Loucy (cell line): Measurements from ENCODE around the gene TTC16.

Experiments
- EZH2phosphoT487 ChIP-seq: fragments of 200-600 bp; IDR thresholded peaks from 2 replicates; pipeline ENCODE4 v1.6.1; 2018; ENCODE audit warnings: antibody characterized with exemption, mild to moderate bottlenecking, moderate library complexity, borderline replicate concordance
- TF ChIP-seq, protein P1 (sequence below): fragments of 200-600 bp; sonication (generic); conservative IDR thresholded peaks from 2 replicates; pipeline ENCODE4 v1.5.1; 2014; ENCODE audit warnings: mild to moderate bottlenecking, antibody characterized with exemption, low read length

DNA sequence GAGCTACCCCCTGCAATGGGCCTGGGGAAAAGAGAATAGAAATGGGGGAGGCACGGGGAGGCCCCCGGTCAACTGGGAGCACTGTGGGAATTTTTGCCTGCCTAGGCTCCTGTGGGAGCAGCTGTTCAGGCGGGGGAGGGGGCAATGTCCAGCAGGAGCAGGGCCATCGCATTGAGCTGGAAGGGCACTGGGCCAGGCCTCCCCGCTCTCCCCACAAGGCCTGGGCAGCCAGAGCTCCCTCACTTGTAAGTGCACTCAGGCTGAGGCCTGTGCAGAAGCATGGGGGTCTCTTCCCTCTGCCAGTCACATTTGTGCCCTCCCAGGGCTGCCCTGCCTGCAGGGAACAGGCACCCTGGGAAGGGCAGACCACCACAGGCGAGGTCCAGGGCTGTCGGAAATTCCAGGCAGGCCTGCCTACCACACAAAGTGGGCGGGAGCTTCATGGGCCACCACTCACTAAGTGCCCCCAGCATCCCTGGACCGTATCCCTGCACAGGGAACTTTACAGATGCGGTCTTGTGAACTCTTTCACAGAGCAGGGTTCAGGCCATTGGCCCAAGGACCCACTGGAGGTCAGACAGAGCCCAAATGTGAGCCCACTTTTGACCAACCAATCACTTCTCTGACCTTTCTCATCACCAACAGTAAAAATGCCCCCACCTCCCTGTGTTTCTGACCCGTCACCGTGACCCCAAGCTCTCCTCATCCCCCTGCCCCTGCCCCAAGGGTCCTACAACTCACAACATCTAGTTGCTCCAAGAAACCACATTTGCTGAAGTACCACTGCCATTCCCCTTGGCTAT, 10.1 kb upstream of the TTC16 start:
- TF ChIP-seq, protein P1, sequence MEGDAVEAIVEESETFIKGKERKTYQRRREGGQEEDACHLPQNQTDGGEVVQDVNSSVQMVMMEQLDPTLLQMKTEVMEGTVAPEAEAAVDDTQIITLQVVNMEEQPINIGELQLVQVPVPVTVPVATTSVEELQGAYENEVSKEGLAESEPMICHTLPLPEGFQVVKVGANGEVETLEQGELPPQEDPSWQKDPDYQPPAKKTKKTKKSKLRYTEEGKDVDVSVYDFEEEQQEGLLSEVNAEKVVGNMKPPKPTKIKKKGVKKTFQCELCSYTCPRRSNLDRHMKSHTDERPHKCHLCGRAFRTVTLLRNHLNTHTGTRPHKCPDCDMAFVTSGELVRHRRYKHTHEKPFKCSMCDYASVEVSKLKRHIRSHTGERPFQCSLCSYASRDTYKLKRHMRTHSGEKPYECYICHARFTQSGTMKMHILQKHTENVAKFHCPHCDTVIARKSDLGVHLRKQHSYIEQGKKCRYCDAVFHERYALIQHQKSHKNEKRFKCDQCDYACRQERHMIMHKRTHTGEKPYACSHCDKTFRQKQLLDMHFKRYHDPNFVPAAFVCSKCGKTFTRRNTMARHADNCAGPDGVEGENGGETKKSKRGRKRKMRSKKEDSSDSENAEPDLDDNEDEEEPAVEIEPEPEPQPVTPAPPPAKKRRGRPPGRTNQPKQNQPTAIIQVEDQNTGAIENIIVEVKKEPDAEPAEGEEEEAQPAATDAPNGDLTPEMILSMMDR = no peak
- no peak for TF ChIP-seq EZH2phosphoT487
